ENCODE results near the gene SBF2.

DNA sequence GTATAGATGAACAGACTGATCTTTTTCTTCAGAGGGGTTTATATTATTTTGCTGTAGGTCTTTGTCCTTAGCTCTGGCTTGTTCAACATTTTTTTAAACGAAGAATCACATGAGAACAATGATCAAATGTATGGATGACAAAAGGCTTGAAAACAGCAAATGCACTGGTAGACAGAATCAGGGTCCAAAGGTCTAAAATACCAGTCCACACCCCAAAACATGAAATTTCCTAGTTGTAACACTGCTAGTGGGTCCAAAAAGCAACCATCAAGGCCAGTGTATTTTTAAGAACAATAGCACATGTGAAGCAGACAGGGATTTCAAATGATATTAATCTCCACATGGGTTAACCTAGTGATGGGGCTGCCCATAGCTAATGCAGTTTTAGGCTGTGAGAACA is 468.1 kb downstream of the SBF2 start:
- TF ChIP-seq POLR2AphosphoS5 (IDR thresholded peaks at IDR 0.05): no peak
- TF ChIP-seq, protein P1, sequence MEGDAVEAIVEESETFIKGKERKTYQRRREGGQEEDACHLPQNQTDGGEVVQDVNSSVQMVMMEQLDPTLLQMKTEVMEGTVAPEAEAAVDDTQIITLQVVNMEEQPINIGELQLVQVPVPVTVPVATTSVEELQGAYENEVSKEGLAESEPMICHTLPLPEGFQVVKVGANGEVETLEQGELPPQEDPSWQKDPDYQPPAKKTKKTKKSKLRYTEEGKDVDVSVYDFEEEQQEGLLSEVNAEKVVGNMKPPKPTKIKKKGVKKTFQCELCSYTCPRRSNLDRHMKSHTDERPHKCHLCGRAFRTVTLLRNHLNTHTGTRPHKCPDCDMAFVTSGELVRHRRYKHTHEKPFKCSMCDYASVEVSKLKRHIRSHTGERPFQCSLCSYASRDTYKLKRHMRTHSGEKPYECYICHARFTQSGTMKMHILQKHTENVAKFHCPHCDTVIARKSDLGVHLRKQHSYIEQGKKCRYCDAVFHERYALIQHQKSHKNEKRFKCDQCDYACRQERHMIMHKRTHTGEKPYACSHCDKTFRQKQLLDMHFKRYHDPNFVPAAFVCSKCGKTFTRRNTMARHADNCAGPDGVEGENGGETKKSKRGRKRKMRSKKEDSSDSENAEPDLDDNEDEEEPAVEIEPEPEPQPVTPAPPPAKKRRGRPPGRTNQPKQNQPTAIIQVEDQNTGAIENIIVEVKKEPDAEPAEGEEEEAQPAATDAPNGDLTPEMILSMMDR (IDR thresholded peaks at IDR 0.05; ENCODE audit: poor library complexity, severe bottlenecking): no peak
- TF ChIP-seq MXI1 (conservative IDR thresholded peaks at IDR 0.05; ENCODE audit: poor library complexity, severe bottlenecking): no peak
